GM12878 (cell line): ENCODE measurements around the gene TTLL1. TPM values are rescaled to one million over a fixed set of nuclear protein-coding genes. Genes with fewer than 3 reads are reported as not detected.
A peak's percentile ranks its signal among the peaks of the same experiment; 100 is the strongest.

ENCODE experiments used
- BCL3 ChIP-seq: IDR thresholded peaks from 2 replicates; pipeline ENCODE4 v1.6.1; 2011; ENCODE audit warnings: borderline replicate concordance, low read depth, mild to moderate bottlenecking, moderate library complexity, low read length; ENCODE audit not compliant: insufficient read depth, poor library complexity, severe bottlenecking
- CBFB ChIP-seq: IDR thresholded peaks from 2 replicates; pipeline ENCODE4 v1.6.1; 2016; ENCODE audit warnings: antibody characterized with exemption, low read depth
- EP300 ChIP-seq, 2 experiments: fragments of 150-350 bp in 1 of 2; IDR thresholded peaks; 2 replicates each; pipeline ENCODE4 v1.6.1; 2011 to 2012; ENCODE audit warnings: low read depth in 2 of 2, low read length in 2 of 2, borderline replicate concordance in 1 of 2, improper control_type of control experiment in 1 of 2, inconsistent platforms in 1 of 2; ENCODE audit not compliant: control insufficient read depth in 1 of 2
- GABPA ChIP-seq: IDR thresholded peaks from 2 replicates; pipeline ENCODE4 v1.6.1; 2014; ENCODE audit warnings: antibody characterized with exemption, low read depth, mild to moderate bottlenecking, inconsistent platforms
- GATAD2B ChIP-seq: fragments of 450-650 bp; conservative IDR thresholded peaks from 2 replicates; pipeline ENCODE4 v1.6.1; 2017; ENCODE audit warnings: low read depth, mild to moderate bottlenecking, moderate library complexity
- IKZF2 ChIP-seq, 2 experiments: fragments of 450-650 bp; IDR thresholded peaks; 2 replicates each; pipeline ENCODE4 v1.6.1; 2017; ENCODE audit warnings: mild to moderate bottlenecking in 2 of 2, moderate library complexity in 2 of 2
- IRF3 ChIP-seq: fragments of 450-650 bp; IDR thresholded peaks from 2 replicates; pipeline ENCODE4 v1.6.1; 2014; ENCODE audit warnings: mild to moderate bottlenecking
- MEF2A ChIP-seq: IDR thresholded peaks from 2 replicates; pipeline ENCODE4 v1.6.1; 2011; ENCODE audit warnings: low read depth, mild to moderate bottlenecking, low read length, moderate library complexity; ENCODE audit not compliant: insufficient read depth
- NBN ChIP-seq: fragments of 450-650 bp; IDR thresholded peaks from 2 replicates; pipeline ENCODE4 v1.6.1; 2016
- NR2C1 ChIP-seq: fragments of 450-650 bp; IDR thresholded peaks from 2 replicates; pipeline ENCODE4 v1.6.1; 2017; ENCODE audit warnings: antibody characterized with exemption, mild to moderate bottlenecking, moderate library complexity
- NR2F1 ChIP-seq: fragments of 450-650 bp; conservative IDR thresholded peaks from 2 replicates; pipeline ENCODE4 v1.6.1; 2017; ENCODE audit warnings: mild to moderate bottlenecking
- NRF1 ChIP-seq: conservative IDR thresholded peaks from 2 replicates; pipeline ENCODE4 v1.6.1; 2011; ENCODE audit warnings: mild to moderate bottlenecking, low read depth, low read length, improper control_type of control experiment
- POLR2AphosphoS2 ChIP-seq: IDR thresholded peaks from 2 replicates; pipeline ENCODE4 v1.6.1; 2011; ENCODE audit warnings: low read depth, mild to moderate bottlenecking, low read length, improper control_type of control experiment, moderate library complexity
- SIN3A ChIP-seq: IDR thresholded peaks from 2 replicates; pipeline ENCODE4 v1.6.1; 2012; ENCODE audit warnings: low read depth, low read length, improper control_type of control experiment
- USF1 ChIP-seq: IDR thresholded peaks from 2 replicates; pipeline ENCODE4 v1.6.1; 2011; ENCODE audit warnings: borderline replicate concordance, low read depth, mild to moderate bottlenecking, moderate library complexity, mixed read lengths, low read length; ENCODE audit not compliant: insufficient read depth; ENCODE audit errors: extremely low read length
- ZBTB4 ChIP-seq: fragments of 450-650 bp; formaldehyde crosslinking; IDR thresholded peaks from 2 replicates; pipeline ENCODE4 v1.4.0; 2022; ENCODE audit warnings: mild to moderate bottlenecking, moderate library complexity
- ZNF207 ChIP-seq: fragments of 450-650 bp; IDR thresholded peaks from 2 replicates; pipeline ENCODE4 v1.6.1; 2014; ENCODE audit warnings: antibody characterized with exemption, mild to moderate bottlenecking, borderline replicate concordance
- ZNF217 ChIP-seq: fragments of 450-650 bp; IDR thresholded peaks from 2 replicates; pipeline ENCODE4 v1.6.1; 2017; ENCODE audit warnings: antibody characterized with exemption, mild to moderate bottlenecking
- polyA plus RNA-seq, 11 experiments: library from polyadenylated mRNA; depleted of rRNA in 4 of 11; unstranded in 6 of 11; stranded (reverse) in 5 of 11; fragments of >200 nt; fragmentation: Nextera tagmentation in 4 of 11; fragmentation: Illumina TruSeq in 1 of 11; extraction: Ambion mirVana in 4 of 11; extraction: Trizol in 1 of 11; gene quantifications; 1 replicate in 1 of 11; 2 replicates in 10 of 11; pipeline versions ENCODE4 v1.2.1 to v1.2.3, GENCODE V29; 2011 to 2016; ENCODE audit warnings: inconsistent platforms in 2 of 11, missing spikeins in 2 of 11, low read depth in 1 of 11
- total RNA-seq, 4 experiments: library from RNA; depleted of rRNA in 3 of 4; stranded (reverse); fragments of >200 nt in 3 of 4; fragmentation: Illumina TruSeq in 1 of 4; extraction: Trizol in 1 of 4; gene quantifications; 2 replicates each; pipeline versions ENCODE4 v1.2.1 to v1.2.3, GENCODE V29; 2013 to 2021

Gene TTLL1
- total and polyA plus RNA-seq, 10 of the 15 experiments (the other 5 are each of a cell fraction or from before 2014, with no cell fraction given) = 0.39 to 4.8 (median 3.2) TPM

GRCh38 chr22:43088984-43089717 is at the start of gene TTLL1 (continued):
- TF ChIP-seq BCL3 (no peak), NR2C1 (peak; percentile 98), ZNF207 (peak; percentile 89; the same call in 1 of the 2 replicates), IKZF2 (IDR thresholded peaks at IDR 0.05) (peak; percentile 1; a peak in 1 of 4 replicates), ZNF217 (no peak), POLR2AphosphoS2 (no peak), ZBTB4 (CRISPR knock-in tag) (no peak), NR2F1 (peak; percentile 36; the same call in 1 of the 2 replicates), CBFB (no peak), NRF1 (0 out of 2 replicates have a peak, but pooled peaks have one; percentile 17), NBN (no peak), SIN3A (peak; percentile 95), IRF3 (no peak), USF1 (no peak), GATAD2B (peak; percentile 79; the same call in 1 of the 2 replicates), GABPA (peak; percentile 93), EP300 (IDR thresholded peaks at IDR 0.05; ENCODE audit: borderline replicate concordance in 1 of 2, control insufficient read depth in 1 of 2, low read depth in 2 of 2, low read length in 2 of 2) (no peak), MEF2A (no peak)
